KMS-11 (cell line): Measurements from ENCODE around the gene GALNT17.

ENCODE experiments used
- H2AFZ ChIP-seq: fragments of 200-600 bp; sonication (generic); 2 replicates; pipeline ENCODE4 v1.6.1; 2016; ENCODE audit warnings: antibody characterized with exemption, mixed run types, low read depth
- H3K27ac ChIP-seq: fragments of 200-600 bp; sonication (generic); 2 replicates; pipeline ENCODE4 v1.6.1; 2016; ENCODE audit warnings: mild to moderate bottlenecking, mixed run types
- H3K27me3 ChIP-seq: fragments of 200-600 bp; sonication (generic); 2 replicates; pipeline ENCODE4 v1.6.1; 2017; ENCODE audit warnings: mild to moderate bottlenecking, low read depth, mixed run types, moderate library complexity; ENCODE audit not compliant: insufficient read depth
- H3K36me3 ChIP-seq: fragments of 200-600 bp; sonication (generic); 2 replicates; pipeline ENCODE4 v1.6.1; 2017; ENCODE audit warnings: mild to moderate bottlenecking, mixed run types; ENCODE audit not compliant: insufficient read depth
- H3K4me1 ChIP-seq: fragments of 200-600 bp; sonication (generic); 2 replicates; pipeline ENCODE4 v1.6.1; 2016; ENCODE audit warnings: mild to moderate bottlenecking, low read depth, mixed run types; ENCODE audit not compliant: poor library complexity, severe bottlenecking
- H3K4me2 ChIP-seq: fragments of 200-600 bp; sonication (generic); 2 replicates; pipeline ENCODE4 v1.7.0; 2016; ENCODE audit warnings: mild to moderate bottlenecking, mixed run types
- H3K4me3 ChIP-seq: fragments of 200-600 bp; sonication (generic); IDR thresholded peaks from 2 replicates; pipeline ENCODE4 v1.6.1; 2017; ENCODE audit warnings: low read depth, low read length, mixed read lengths; ENCODE audit not compliant: insufficient read depth
- H3K79me2 ChIP-seq: fragments of 200-600 bp; sonication (generic); 2 replicates; pipeline ENCODE4 v1.6.1; 2016; ENCODE audit warnings: low read depth, mixed run types; ENCODE audit not compliant: insufficient read depth
- H3K9ac ChIP-seq: fragments of 200-600 bp; sonication (generic); 2 replicates; pipeline ENCODE4 v1.6.1; 2016; ENCODE audit warnings: mild to moderate bottlenecking, mixed run types
- H4K20me1 ChIP-seq: fragments of 200-600 bp; sonication (generic); 2 replicates; pipeline ENCODE4 v1.6.1; 2016; ENCODE audit warnings: mild to moderate bottlenecking, mixed run types; ENCODE audit not compliant: insufficient read depth
- TF ChIP-seq, protein P1 (sequence below): fragments of 200-600 bp; sonication (generic); conservative IDR thresholded peaks from 2 replicates; pipeline ENCODE4 v1.6.1; 2017; ENCODE audit warnings: low read depth, mild to moderate bottlenecking, antibody characterized with exemption, low read length, moderate library complexity, mixed read lengths

Gene GALNT17

DNA sequence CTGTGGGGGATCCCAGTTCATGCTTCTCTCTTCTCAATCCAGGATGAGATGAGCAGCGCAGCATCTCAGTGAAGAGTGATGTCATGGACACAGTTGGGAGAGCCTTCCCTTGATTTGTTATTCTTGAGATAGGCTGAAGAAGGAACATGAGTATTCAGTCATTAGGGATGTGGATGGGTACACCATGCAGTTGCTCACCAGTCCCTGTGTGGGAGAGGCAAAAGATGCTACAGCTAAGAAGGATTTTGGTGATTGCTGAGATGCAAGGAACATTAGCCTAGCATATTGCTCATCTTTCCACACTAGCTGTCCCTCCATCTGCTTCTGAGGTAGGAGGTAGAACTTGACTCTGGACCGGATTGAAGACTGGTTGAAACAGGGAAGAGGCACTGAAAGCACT, 179.6 kb downstream of the GALNT17 start:
- Histone ChIP-seq H2AFZ (no peak overlapping the region), H3K36me3 (no peaks in the 10 kb centered on the region), H3K4me3 (no peak overlapping the region), H3K79me2 (no peaks in the 10 kb centered on the region), H3K4me2 (no peak overlapping the region), H3K9ac (no peak overlapping the region), H3K4me1 (no peaks in the 10 kb centered on the region), H4K20me1 (no peaks in the 10 kb centered on the region), H3K27ac (no peak overlapping the region), H3K27me3 (no peaks in the 10 kb centered on the region)
- TF ChIP-seq, protein P1, sequence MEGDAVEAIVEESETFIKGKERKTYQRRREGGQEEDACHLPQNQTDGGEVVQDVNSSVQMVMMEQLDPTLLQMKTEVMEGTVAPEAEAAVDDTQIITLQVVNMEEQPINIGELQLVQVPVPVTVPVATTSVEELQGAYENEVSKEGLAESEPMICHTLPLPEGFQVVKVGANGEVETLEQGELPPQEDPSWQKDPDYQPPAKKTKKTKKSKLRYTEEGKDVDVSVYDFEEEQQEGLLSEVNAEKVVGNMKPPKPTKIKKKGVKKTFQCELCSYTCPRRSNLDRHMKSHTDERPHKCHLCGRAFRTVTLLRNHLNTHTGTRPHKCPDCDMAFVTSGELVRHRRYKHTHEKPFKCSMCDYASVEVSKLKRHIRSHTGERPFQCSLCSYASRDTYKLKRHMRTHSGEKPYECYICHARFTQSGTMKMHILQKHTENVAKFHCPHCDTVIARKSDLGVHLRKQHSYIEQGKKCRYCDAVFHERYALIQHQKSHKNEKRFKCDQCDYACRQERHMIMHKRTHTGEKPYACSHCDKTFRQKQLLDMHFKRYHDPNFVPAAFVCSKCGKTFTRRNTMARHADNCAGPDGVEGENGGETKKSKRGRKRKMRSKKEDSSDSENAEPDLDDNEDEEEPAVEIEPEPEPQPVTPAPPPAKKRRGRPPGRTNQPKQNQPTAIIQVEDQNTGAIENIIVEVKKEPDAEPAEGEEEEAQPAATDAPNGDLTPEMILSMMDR: no peak

DNA sequence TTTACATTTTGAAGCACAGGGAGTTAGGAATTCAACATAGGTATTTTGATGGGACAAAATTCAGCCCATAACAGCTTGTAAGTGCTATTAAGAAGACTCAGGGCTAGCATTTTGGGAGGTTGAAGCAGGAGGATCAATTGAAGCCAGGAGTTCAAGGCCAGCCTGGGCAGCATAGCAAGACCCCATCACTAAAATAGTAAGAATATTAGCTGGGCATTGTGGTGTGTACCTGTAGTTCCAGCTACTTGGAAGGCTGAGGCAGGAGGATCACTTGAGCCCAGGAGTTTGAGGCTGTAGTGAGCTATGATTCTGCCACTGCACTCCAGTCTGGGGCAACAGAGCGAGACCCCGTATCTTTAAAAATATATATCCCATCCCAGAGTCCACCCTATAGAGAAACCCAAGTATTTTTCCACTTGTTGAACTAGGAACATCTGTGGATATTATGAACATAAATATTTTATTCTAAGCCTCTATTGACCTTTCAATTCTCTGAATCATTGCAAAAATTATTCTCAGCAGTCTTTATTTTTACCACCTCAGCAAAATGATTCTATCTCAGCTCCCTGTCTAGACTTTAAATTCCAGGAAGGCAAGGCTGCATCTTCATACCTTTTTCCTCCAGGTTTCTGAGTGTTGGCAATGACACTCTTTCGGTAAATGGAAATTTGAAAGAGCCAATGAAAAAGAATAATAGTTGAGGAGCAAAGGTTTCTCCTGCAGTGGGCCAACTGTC, 181.0 kb downstream of the GALNT17 start:
- no peak overlapping the region for H3K9ac ChIP-seq
- H2AFZ ChIP-seq: no peak overlapping the region
- no peak overlapping the region for H3K27ac ChIP-seq
- H3K79me2 ChIP-seq: no peaks in the 10 kb centered on the region
- no peak overlapping the region for H3K4me3 ChIP-seq
- H3K36me3 ChIP-seq: no peaks in the 10 kb centered on the region
- no peaks in the 10 kb centered on the region for H4K20me1 ChIP-seq
- no peaks in the 10 kb centered on the region for H3K27me3 ChIP-seq
- no peaks in the 10 kb centered on the region for H3K4me1 ChIP-seq
- H3K4me2 ChIP-seq: no peak overlapping the region
- TF ChIP-seq, protein P1: no peak

DNA sequence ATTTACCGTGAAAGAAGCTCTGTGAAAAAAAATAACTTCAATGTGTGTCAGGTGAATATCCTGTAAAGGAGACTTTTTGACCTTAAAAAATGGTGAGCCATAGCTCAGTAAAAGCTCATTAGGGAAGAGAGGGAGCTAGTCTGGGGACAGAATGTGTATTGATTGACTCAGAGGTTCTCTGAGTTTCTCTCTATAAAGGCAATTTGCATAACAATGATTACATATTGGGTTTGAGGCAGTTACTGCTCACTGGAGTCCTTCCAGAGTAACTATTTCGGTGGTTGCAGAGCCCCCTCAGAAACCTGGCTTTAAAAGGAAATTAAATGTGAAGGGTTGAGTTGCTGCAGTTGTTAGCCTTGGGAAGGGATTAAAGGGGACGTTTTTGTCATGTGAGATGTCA, 181.6 kb downstream of the GALNT17 start:
- Histone ChIP-seq H3K4me3 (no peak overlapping the region), H3K4me1 (no peaks in the 10 kb centered on the region), H3K27ac (no peak overlapping the region), H2AFZ (no peak overlapping the region), H3K36me3 (no peaks in the 10 kb centered on the region), H3K9ac (no peak overlapping the region), H4K20me1 (no peaks in the 10 kb centered on the region), H3K79me2 (no peaks in the 10 kb centered on the region), H3K27me3 (no peaks in the 10 kb centered on the region), H3K4me2 (no peak overlapping the region)
- TF ChIP-seq, protein P1: no peak

DNA sequence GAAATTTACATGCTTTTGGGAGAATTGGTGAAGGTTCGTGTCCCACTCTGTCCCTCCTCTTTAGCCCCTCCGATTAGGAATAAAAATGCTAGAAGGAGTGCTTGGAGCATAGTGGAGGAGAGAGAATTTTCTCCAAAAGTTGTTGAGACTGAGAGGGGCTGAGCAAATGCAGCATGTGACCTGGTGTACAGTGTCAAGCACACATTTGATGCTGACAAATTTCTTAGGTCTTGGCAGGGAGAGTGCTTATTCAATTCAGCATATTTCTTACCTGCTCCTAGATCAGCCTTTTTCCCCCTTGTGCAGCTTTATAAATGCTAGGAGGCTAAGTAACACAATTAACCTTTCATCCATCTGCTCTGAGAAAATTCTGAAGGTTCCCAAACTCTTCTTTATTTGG, 189.0 kb downstream of the GALNT17 start:
- Histone ChIP-seq H3K27me3 (no peaks in the 10 kb centered on the region), H3K4me2 (no peak overlapping the region), H2AFZ (no peak overlapping the region), H3K4me1 (no peaks in the 10 kb centered on the region), H3K27ac (no peak overlapping the region), H3K36me3 (no peaks in the 10 kb centered on the region), H3K9ac (no peak overlapping the region), H3K4me3 (no peak overlapping the region), H3K79me2 (no peaks in the 10 kb centered on the region), H4K20me1 (no peaks in the 10 kb centered on the region)
- TF ChIP-seq, protein P1: no peak
